GM23338 (cell line): ENCODE measurements around the gene NME9. TPM values are rescaled to one million over a fixed set of nuclear protein-coding genes. Genes with fewer than 3 reads are reported as not detected.

Source experiments
- ATAC-seq: fragments of 200-7000 bp; cut with Tn5 transposase; 3 replicates; pipeline ENCODE4 v1.9.1; 2020
- DNase-seq: peaks from one replicate; pipeline ENCODE4 v3.0.0-alpha.2; 2015; ENCODE audit warnings: low spot score
- H2AFZ ChIP-seq: fragments of 200-600 bp; sonication (generic); 2 replicates; pipeline ENCODE4 v1.8.0; 2016; ENCODE audit warnings: antibody characterized with exemption, mild to moderate bottlenecking, moderate library complexity
- H3F3A ChIP-seq: fragments of 200-600 bp; sonication (generic); replicated peaks from 2 replicates; pipeline ENCODE4 v1.8.0; 2017; ENCODE audit warnings: antibody characterized with exemption, mixed run types, low read depth
- H3K27ac ChIP-seq: fragments of 200-600 bp; sonication (generic); 2 replicates; pipeline ENCODE4 v1.6.1; 2016; ENCODE audit warnings: low read depth
- H3K27me3 ChIP-seq: fragments of 200-600 bp; sonication (generic); 2 replicates; pipeline ENCODE4 v1.8.0; 2016; ENCODE audit warnings: mild to moderate bottlenecking, mixed run types, moderate library complexity; ENCODE audit not compliant: insufficient read depth
- H3K36me3 ChIP-seq: fragments of 200-600 bp; sonication (generic); 2 replicates; pipeline ENCODE4 v1.8.0; 2016; ENCODE audit warnings: mild to moderate bottlenecking; ENCODE audit not compliant: insufficient read depth
- H3K4me1 ChIP-seq: fragments of 200-600 bp; sonication (generic); 2 replicates; pipeline ENCODE4 v1.8.0; 2016; ENCODE audit warnings: mild to moderate bottlenecking, moderate library complexity; ENCODE audit not compliant: insufficient read depth
- H3K4me2 ChIP-seq: fragments of 200-600 bp; sonication (generic); 2 replicates; pipeline ENCODE4 v1.7.1; 2017; ENCODE audit warnings: mixed run types
- H3K4me3 ChIP-seq: fragments of 200-600 bp; sonication (generic); 2 replicates; pipeline ENCODE4 v1.6.1; 2016; ENCODE audit warnings: mixed run types
- H3K79me2 ChIP-seq: fragments of 200-600 bp; sonication (generic); replicated peaks from 2 replicates; pipeline ENCODE4 v1.8.0; 2017; ENCODE audit warnings: mild to moderate bottlenecking; ENCODE audit not compliant: insufficient read depth
- H3K9me2 ChIP-seq: fragments of 200-600 bp; sonication (generic); 2 replicates; pipeline ENCODE4 v1.8.0; 2017; ENCODE audit not compliant: insufficient read depth
- H4K20me1 ChIP-seq: fragments of 200-600 bp; sonication (generic); replicated peaks from 2 replicates; pipeline ENCODE4 v1.8.0; 2017; ENCODE audit warnings: mild to moderate bottlenecking; ENCODE audit not compliant: insufficient read depth
- H3K27ac Mint-ChIP-seq: 2 replicates; pipeline ENCODE4 v1.8.0; 2020; ENCODE audit warnings: inconsistent platforms, mild to moderate bottlenecking, moderate library complexity, mixed read lengths
- H3K27me3 Mint-ChIP-seq: 3 replicates; pipeline ENCODE4 v1.8.0; 2022; ENCODE audit warnings: low read depth, mild to moderate bottlenecking, moderate library complexity, mixed read lengths, inconsistent platforms; ENCODE audit not compliant: insufficient read depth, poor library complexity
- H3K36me3 Mint-ChIP-seq: 3 replicates; pipeline ENCODE4 v1.8.0; 2021; ENCODE audit warnings: low read depth, mild to moderate bottlenecking, inconsistent platforms, moderate library complexity, mixed read lengths
- H3K4me1 Mint-ChIP-seq: 3 replicates; pipeline ENCODE4 v1.8.0; 2020; ENCODE audit warnings: mild to moderate bottlenecking, inconsistent platforms, mixed read lengths
- H3K4me3 Mint-ChIP-seq: 3 replicates; pipeline ENCODE4 v1.8.0; 2021; ENCODE audit warnings: moderate library complexity, mild to moderate bottlenecking, inconsistent platforms, mixed read lengths
- H3K9me3 Mint-ChIP-seq: 3 replicates; pipeline ENCODE4 v1.8.0; 2020; ENCODE audit warnings: moderate library complexity, mild to moderate bottlenecking, inconsistent platforms, mixed read lengths
- ETS1 ChIP-seq: IDR thresholded peaks from 2 replicates; pipeline ENCODE4 v1.6.1; 2016; ENCODE audit warnings: antibody characterized with exemption
- EZH2 ChIP-seq: fragments of 200-600 bp; sonication (generic); IDR thresholded peaks from one replicate; pipeline ENCODE4 v1.8.0; 2017; ENCODE audit warnings: antibody characterized with exemption, mild to moderate bottlenecking, low read depth; ENCODE audit not compliant: unreplicated experiment
- EZH2phosphoT487 ChIP-seq: fragments of 200-600 bp; sonication (generic); IDR thresholded peaks from one replicate; pipeline ENCODE4 v1.8.1; 2018; ENCODE audit warnings: antibody characterized with exemption; ENCODE audit not compliant: unreplicated experiment
- NANOG ChIP-seq: IDR thresholded peaks from 2 replicates; pipeline ENCODE4 v1.6.1; 2016; ENCODE audit warnings: antibody characterized with exemption, borderline replicate concordance
- POLR2AphosphoS5 ChIP-seq: IDR thresholded peaks from 2 replicates; pipeline ENCODE4 v1.6.1; 2016; ENCODE audit warnings: antibody characterized with exemption, low read depth
- STAT1 ChIP-seq: IDR thresholded peaks from one replicate; pipeline ENCODE4 v1.6.1; 2016; ENCODE audit warnings: antibody characterized with exemption; ENCODE audit not compliant: unreplicated experiment
- ZNF114 ChIP-seq: fragments of 250-450 bp; sonication (Bioruptor Pico); IDR thresholded peaks from 2 replicates; pipeline ENCODE4 v1.5.0; 2020; ENCODE audit warnings: mild to moderate bottlenecking, moderate library complexity
- ZNF331 ChIP-seq: fragments of 250-450 bp; sonication (Bioruptor Pico); IDR thresholded peaks from 2 replicates; pipeline ENCODE4 v1.5.0; 2020; ENCODE audit warnings: low read depth, mild to moderate bottlenecking, moderate library complexity
- polyA plus RNA-seq: library from polyadenylated mRNA; unstranded; fragments of >200 nt; fragmentation: Nextera tagmentation; extraction: Ambion mirVana; gene quantifications from 2 replicates; pipeline ENCODE4 v1.2.1, GENCODE V29; 2016
- total RNA-seq: library from RNA; depleted of rRNA; stranded (reverse); fragments of >200 nt; shearing (Covaris generic); gene quantifications from 2 replicates; pipeline ENCODE4 v1.2.3, GENCODE V29; 2014; rRNA removed

NME9 gene
- total and polyA plus RNA-seq, 2 experiments from 2014 or later: 0.14 to 2.0 TPM

GRCh38 chr3:138256022-138256421 lies 73.6 kb downstream of the NME9 start (continued):
- no peak for TF ChIP-seq ETS1

- no peak for DNase-seq
- Histone ChIP-seq H3K9me2 (no peaks in the 10 kb centered on the region), H3F3A (no peaks in the 10 kb centered on the region), H3K79me2 (no peaks in the 10 kb centered on the region), H4K20me1 (no peaks in the 10 kb centered on the region), H3K4me3 (no peak overlapping the region), H3K4me1 (no peaks in the 10 kb centered on the region), H3K4me2 (no peak overlapping the region), H3K27ac (no peak overlapping the region), H3K27me3 (no peaks in the 10 kb centered on the region), H3K36me3 (no peaks in the 10 kb centered on the region), H2AFZ (no peak overlapping the region)
- Mint-ChIP-seq H3K9me3 (no peaks in the 10 kb centered on the region), H3K36me3 (no peaks in the 10 kb centered on the region), H3K4me1 (no peaks in the 10 kb centered on the region; the same call in 2 of the 3 replicates), H3K4me3 (no peak overlapping the region), H3K27me3 (peaks cover 3% of the 10 kb centered on the region), H3K27ac (no peak overlapping the region)
- TF ChIP-seq NANOG (no peak), ETS1 (no peak), ZNF114 (no peak), POLR2AphosphoS5 (no peak), ZNF331 (no peak), EZH2 (no peak), STAT1 (no peak)
- no peak for ATAC-seq
Measured at GRCh38 chr3:138254216-138254615, 75.4 kb downstream of the NME9 start.

- no peak for TF ChIP-seq STAT1
- no peak for TF ChIP-seq EZH2phosphoT487
- TF ChIP-seq POLR2AphosphoS5: no peak
- no peak for ATAC-seq
- no peaks in the 10 kb centered on the region for H3K4me1 ChIP-seq
- no peaks in the 10 kb centered on the region for H3K27me3 ChIP-seq
- no peaks in the 10 kb centered on the region for H3K9me2 ChIP-seq
- no peaks in the 10 kb centered on the region for H4K20me1 ChIP-seq
- H3K27ac Mint-ChIP-seq: no peak overlapping the region
- no peak overlapping the region for H3K4me2 ChIP-seq
- no peaks in the 10 kb centered on the region for H3K36me3 ChIP-seq
- DNase-seq: no peak
- H3K79me2 ChIP-seq: no peaks in the 10 kb centered on the region
- no peak overlapping the region for H2AFZ ChIP-seq
- peaks cover 3% of the 10 kb centered on the region for H3K27me3 Mint-ChIP-seq
- H3K4me3 ChIP-seq: no peak overlapping the region
- no peaks in the 10 kb centered on the region for H3F3A ChIP-seq
- peaks cover 2% of the 10 kb centered on the region; the same call in 1 of the 3 replicates for H3K36me3 Mint-ChIP-seq
- no peak overlapping the region for H3K4me3 Mint-ChIP-seq
- H3K4me1 Mint-ChIP-seq: no peaks in the 10 kb centered on the region; the same call in 2 of the 3 replicates
- H3K27ac ChIP-seq: no peak overlapping the region
- H3K9me3 Mint-ChIP-seq: no peaks in the 10 kb centered on the region
Measured at GRCh38 chr3:138253609-138254008, 76.0 kb downstream of the NME9 start.

Other genes with a start within 250 kb of the NME9 start
- 11.4 and 19.5 TPM in 2 replicates for gene DZIP1L, start 214.2 kb downstream of the NME9 start, total RNA-seq
- gene DZIP1L, start 214.2 kb downstream of the NME9 start, polyA plus RNA-seq: 10.0 and 10.6 TPM in 2 replicates
- not detected in 2 replicates for gene A4GNT, start 197.5 kb downstream of the NME9 start, total RNA-seq
- gene A4GNT, start 197.5 kb downstream of the NME9 start, polyA plus RNA-seq: not detected in 2 replicates
- gene DBR1, start 154.9 kb downstream of the NME9 start, total RNA-seq: 17.2 and 17.5 TPM in 2 replicates
- 8.1 and 9.7 TPM in 2 replicates for gene DBR1, start 154.9 kb downstream of the NME9 start, polyA plus RNA-seq
- gene ARMC8, start 142.6 kb downstream of the NME9 start, total RNA-seq: 55.5 and 61.4 TPM in 2 replicates
- gene ARMC8, start 142.6 kb downstream of the NME9 start, polyA plus RNA-seq: 30.0 and 36.8 TPM in 2 replicates
- gene MRAS, start 18.7 kb upstream of the NME9 start, total RNA-seq: 7.5 and 9.1 TPM in 2 replicates
- gene MRAS, start 18.7 kb upstream of the NME9 start, polyA plus RNA-seq: 10.0 and 10.2 TPM in 2 replicates
- 7.4 and 8.2 TPM in 2 replicates for gene ESYT3, start 104.8 kb upstream of the NME9 start, total RNA-seq
- 3.5 TPM in 2 replicates for gene ESYT3, start 104.8 kb upstream of the NME9 start, polyA plus RNA-seq